GM18505 (cell line): ENCODE results near the gene TMC8.
A peak's percentile ranks its signal among the peaks of the same experiment; 100 is the strongest.
"Not testable (repeated sequence)": the region's sequence is repeated elsewhere in the genome, so short reads cannot be mapped to it uniquely, and the experiment has no call there.

Experiments used
- ATAC-seq: cut with Tn5 transposase; IDR thresholded peaks from one replicate; pipeline ENCODE4 v1.9.1; 2021; ENCODE audit not compliant: unreplicated experiment
- POLR2A ChIP-seq: IDR thresholded peaks from 4 replicates; pipeline ENCODE4 v1.6.1; 2011; ENCODE audit warnings: borderline replicate concordance; ENCODE audit not compliant: insufficient read depth, insufficient read length; ENCODE audit errors: extremely low read depth

The TMC8 gene

DNA sequence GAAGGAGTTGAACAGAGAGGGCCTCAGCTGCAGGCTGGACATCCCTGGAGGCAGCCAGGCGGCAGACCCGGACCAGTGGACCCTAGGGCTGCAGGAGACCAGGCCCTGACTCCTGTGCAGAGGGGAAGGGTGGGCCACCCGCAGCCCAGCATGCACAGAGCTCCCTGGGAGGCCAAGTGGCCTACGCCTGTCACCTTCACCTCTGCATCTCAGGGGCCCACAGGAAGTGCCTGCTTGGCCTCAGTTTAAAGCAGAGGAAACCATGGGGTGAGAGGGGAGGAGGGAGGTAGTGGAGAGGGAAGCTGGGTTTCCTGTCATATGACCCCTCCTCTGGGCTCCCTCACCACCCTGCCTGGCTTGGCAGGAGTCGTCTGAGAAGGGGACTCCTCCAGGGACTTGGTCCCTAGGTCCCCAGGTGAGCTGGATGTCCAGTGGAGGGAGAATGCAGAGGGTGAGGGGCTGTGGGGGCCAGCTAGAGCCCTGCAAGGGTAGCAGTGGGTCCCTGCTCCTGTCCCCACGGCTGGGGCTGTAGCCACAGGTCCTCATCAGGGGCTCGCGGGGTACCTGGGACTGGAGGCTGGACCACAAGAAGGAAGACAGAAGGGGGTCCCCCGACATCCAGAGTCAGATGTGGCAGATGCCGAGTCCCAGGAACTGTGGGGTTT, at the start of gene TMC8:
Gene TMC8, plus strand, starts transcription at position 335 of the 665 bp plus-strand sequence. CDS start 818 bp downstream, outside the sequence.
- no peak for ATAC-seq
- peak; percentile 90 for TF ChIP-seq POLR2A

DNA sequence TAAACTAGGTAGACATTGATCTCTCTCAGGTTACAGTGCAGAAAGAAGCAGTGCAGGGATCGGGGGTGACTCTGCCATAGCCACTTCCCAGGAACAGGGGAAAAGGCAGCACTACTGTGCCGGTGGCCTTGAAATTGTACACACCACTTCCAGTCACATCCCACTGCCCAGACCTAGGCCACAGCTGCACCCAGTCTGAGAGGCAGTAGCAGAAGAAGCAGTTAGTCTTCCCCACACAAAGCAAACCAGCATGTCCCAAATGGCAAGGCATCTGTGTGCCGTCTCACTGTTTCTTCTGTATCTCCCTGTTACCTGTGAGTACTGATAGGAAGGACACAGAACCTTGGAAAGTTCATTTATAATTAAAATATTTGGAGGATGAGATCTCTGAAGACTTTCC, 49.0 kb upstream of the TMC8 start:
- TF ChIP-seq POLR2A: no peak
- no peak for ATAC-seq

- not testable (repeated sequence) for ATAC-seq
Measured at GRCh38 chr17:78082355-78082872, 48.2 kb upstream of the TMC8 start.

- TF ChIP-seq POLR2A: no peak
- no peak for ATAC-seq
Measured at GRCh38 chr17:78082988-78083387, 47.6 kb upstream of the TMC8 start.

GRCh38 chr17:78086740-78087139, 43.8 kb upstream of the TMC8 start:
- no peak for TF ChIP-seq POLR2A
- ATAC-seq: no peak

- ATAC-seq: no peak
- TF ChIP-seq POLR2A: no peak
Measured at GRCh38 chr17:78088529-78088928, 42.0 kb upstream of the TMC8 start.

- ATAC-seq: no peak
- no peak for TF ChIP-seq POLR2A
Measured at GRCh38 chr17:78089576-78090281, 40.8 kb upstream of the TMC8 start.

DNA sequence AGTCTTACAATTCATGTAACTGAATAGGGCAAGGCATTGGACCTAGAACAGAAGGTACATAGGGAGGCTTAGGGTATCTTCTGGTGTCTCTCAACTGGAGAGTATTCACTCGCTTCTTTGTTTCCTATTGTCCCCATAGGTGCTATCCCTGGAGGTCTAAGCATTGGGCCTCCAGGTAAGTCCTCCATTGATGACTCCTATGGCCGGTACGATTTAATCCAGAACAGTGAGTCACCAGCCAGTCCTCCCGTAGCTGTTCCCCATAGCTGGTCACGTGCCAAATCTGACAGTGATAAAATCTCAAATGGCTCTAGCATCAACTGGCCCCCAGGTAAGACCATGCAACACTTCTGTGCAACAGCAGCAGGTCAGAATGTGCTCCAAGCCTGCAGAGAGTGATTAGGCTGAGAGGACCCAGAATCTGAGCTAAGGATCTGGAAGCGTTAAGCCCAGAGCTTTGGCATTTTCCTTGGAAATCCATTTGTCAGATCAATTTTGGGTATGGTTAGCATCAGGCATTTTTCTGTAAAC, 37.7 kb upstream of the TMC8 start:
- TF ChIP-seq POLR2A: no peak
- ATAC-seq: no peak

GRCh38 chr17:78095035-78095434, 35.5 kb upstream of the TMC8 start:
- ATAC-seq: no peak
- no peak for TF ChIP-seq POLR2A

GRCh38 chr17:78096093-78096492, 34.5 kb upstream of the TMC8 start:
- ATAC-seq: no peak

GRCh38 chr17:78101112-78101511, 29.5 kb upstream of the TMC8 start:
- no peak for ATAC-seq
- TF ChIP-seq POLR2A: no peak

More at GRCh38 chr17:78096093-78096492, 34.5 kb upstream of the TMC8 start:
- TF ChIP-seq POLR2A: no peak

GRCh38 chr17:78101542-78101941, 29.0 kb upstream of the TMC8 start:
- no peak for ATAC-seq
- TF ChIP-seq POLR2A: no peak

DNA sequence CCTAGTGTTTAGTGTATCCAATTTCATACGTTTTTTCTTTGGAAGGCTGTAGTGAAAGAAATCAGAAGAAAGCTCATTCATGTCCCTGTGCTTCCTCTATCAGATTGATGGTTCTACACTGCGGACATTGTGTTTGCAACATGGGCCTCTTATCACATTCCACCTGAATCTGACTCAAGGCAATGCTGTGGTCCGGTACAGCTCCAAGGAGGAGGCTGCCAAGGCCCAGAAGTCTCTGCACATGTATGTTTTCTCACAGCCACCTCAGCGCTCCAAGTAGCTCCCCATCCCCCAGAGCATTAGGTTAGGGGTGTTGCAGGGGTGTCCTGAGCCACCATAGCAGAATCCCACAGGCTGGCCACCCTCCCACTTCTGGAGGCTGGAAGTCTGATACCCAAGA, 27.3 kb upstream of the TMC8 start:
- ATAC-seq: no peak
- no peak for TF ChIP-seq POLR2A

GRCh38 chr17:78104540-78104941, 26.0 kb upstream of the TMC8 start:
- no peak for TF ChIP-seq POLR2A
- no peak for ATAC-seq
